ENCODE results near the gene TMEM128. TPM values are rescaled to one million over a fixed set of nuclear protein-coding genes. Genes with fewer than 3 reads are reported as not detected.

Gene TMEM128
- total and polyA plus RNA-seq, 2 of the 13 experiments (the other 11 are each of a cell fraction or from before 2014, with no cell fraction given), result 19.4 to 27.9 TPM

GRCh38 chr4:4289941-4290850 lies 42.2 kb upstream of the TMEM128 start, which contains the start of the genes LYAR and ZBTB49 (continued):
- no peak for TF ChIP-seq USF2 (IDR thresholded peaks at IDR 0.05; ENCODE audit: low read depth, low read length)
- peak; percentile 44; the same call in 1 of the 2 replicates for TF ChIP-seq USF2 (CRISPR knock-in tag; IDR thresholded peaks at IDR 0.05; ENCODE audit: borderline replicate concordance)
- no peak for TF ChIP-seq AHR (CRISPR knock-in tag; IDR thresholded peaks at IDR 0.05)
- 0 out of 2 replicates have a peak, but pooled peaks have one; percentile 20 for TF ChIP-seq ZNF639 (CRISPR knock-in tag; conservative IDR thresholded peaks at IDR 0.05)
- TF ChIP-seq ZNF17 (CRISPR knock-in tag; IDR thresholded peaks at IDR 0.05), result no peak
- peak; percentile 59 for TF ChIP-seq AGO1 (IDR thresholded peaks at IDR 0.05; ENCODE audit: low read depth, low read length, poor library complexity, severe bottlenecking)
- TF ChIP-seq ZNF800 (CRISPR knock-in tag; IDR thresholded peaks at IDR 0.05), result peak; percentile 64; the same call in 1 of the 2 replicates
- no peak; the same call in none of the 2 replicates for TF ChIP-seq ZBTB26 (CRISPR knock-in tag; IDR thresholded peaks at IDR 0.05; ENCODE audit: borderline replicate concordance)
- TF ChIP-seq TRIM22 (IDR thresholded peaks at IDR 0.05), result no peak
- TF ChIP-seq MTA3 (CRISPR knock-in tag; IDR thresholded peaks at IDR 0.05), result no peak
- TF ChIP-seq PAX8 (CRISPR knock-in tag; IDR thresholded peaks at IDR 0.05; ENCODE audit: borderline replicate concordance), result no peak
- TF ChIP-seq ZNF3 (CRISPR knock-in tag; IDR thresholded peaks at IDR 0.05), result no peak
- 0 out of 2 replicates have a peak, but pooled peaks have one; percentile 40 for TF ChIP-seq ARID2 (CRISPR knock-in tag; IDR thresholded peaks at IDR 0.05; ENCODE audit: borderline replicate concordance)
- no peak for TF ChIP-seq RORA (CRISPR knock-in tag; IDR thresholded peaks at IDR 0.05)
- TF ChIP-seq POLR2A (IDR thresholded peaks at IDR 0.05; ENCODE audit: insufficient read depth in 1 of 2, low read depth in 2 of 2, low read length in 2 of 2), result peak; percentile 74 to 94; a peak in 3 of 4 replicates
- peak; percentile 48 for TF ChIP-seq ZNF629 (CRISPR knock-in tag; conservative IDR thresholded peaks at IDR 0.05)
- no peak for TF ChIP-seq HMG20A (CRISPR knock-in tag; IDR thresholded peaks at IDR 0.05; ENCODE audit: borderline replicate concordance)
- peak; percentile 16; the same call in 1 of the 2 replicates for TF ChIP-seq HIC2 (CRISPR knock-in tag; IDR thresholded peaks at IDR 0.05; ENCODE audit: low read depth)

All from HepG2 (cell line).